ENCODE measurements around the gene INO80D. TPM values are rescaled to one million over a fixed set of nuclear protein-coding genes. Genes with fewer than 3 reads are reported as not detected.

INO80D gene
- total RNA-seq, 1 donor from 2014 or later, result 25.2 TPM

- H3K9me3 Mint-ChIP-seq (ENCODE audit: low read depth), result no peaks in the 10 kb centered on the region
- DNase-seq (ENCODE audit: low spot score, unreplicated experiment), result no peak
- H3K4me3 Mint-ChIP-seq (ENCODE audit: low read depth), result no peak overlapping the region
- no peaks in the 10 kb centered on the region for H3K27me3 Mint-ChIP-seq
- peaks cover 30% of the 10 kb centered on the region for H3K36me3 Mint-ChIP-seq (ENCODE audit: insufficient read depth)
- H3K27ac Mint-ChIP-seq, result no peak overlapping the region
- H3K4me1 Mint-ChIP-seq (ENCODE audit: low read depth), result no peaks in the 10 kb centered on the region
- TF ChIP-seq CTCF (IDR thresholded peaks at IDR 0.05; ENCODE audit: unreplicated experiment), result no peak
Observed at GRCh38 chr2:206002440-206002839, 83.5 kb downstream of the INO80D start.

GRCh38 chr2:206001912-206002311 lies 84.1 kb downstream of the INO80D start:
- no peak for DNase-seq (ENCODE audit: low spot score, unreplicated experiment)
- Mint-ChIP-seq H3K9me3 (ENCODE audit: low read depth) (no peaks in the 10 kb centered on the region), H3K4me3 (ENCODE audit: low read depth) (no peak overlapping the region), H3K4me1 (ENCODE audit: low read depth) (no peaks in the 10 kb centered on the region), H3K27me3 (no peaks in the 10 kb centered on the region), H3K27ac (no peak overlapping the region), H3K36me3 (ENCODE audit: insufficient read depth) (peaks cover 26% of the 10 kb centered on the region)
- no peak for TF ChIP-seq CTCF (IDR thresholded peaks at IDR 0.05; ENCODE audit: unreplicated experiment)

GRCh38 chr2:206000776-206001175 lies 85.2 kb downstream of the INO80D start:
- Mint-ChIP-seq H3K27me3 (no peaks in the 10 kb centered on the region), H3K36me3 (ENCODE audit: insufficient read depth) (peaks cover 25% of the 10 kb centered on the region), H3K9me3 (ENCODE audit: low read depth) (no peaks in the 10 kb centered on the region), H3K27ac (no peak overlapping the region), H3K4me3 (ENCODE audit: low read depth) (no peak overlapping the region), H3K4me1 (ENCODE audit: low read depth) (no peaks in the 10 kb centered on the region)
- DNase-seq (ENCODE audit: low spot score, unreplicated experiment), result no peak
- TF ChIP-seq CTCF (IDR thresholded peaks at IDR 0.05; ENCODE audit: unreplicated experiment), result no peak

GRCh38 chr2:205998583-205998982 lies 87.4 kb downstream of the INO80D start:
- peak overlapping the region; percentile 17 for H3K27ac Mint-ChIP-seq
- no peaks in the 10 kb centered on the region for H3K9me3 Mint-ChIP-seq (ENCODE audit: low read depth)
- peaks cover 14% of the 10 kb centered on the region for H3K36me3 Mint-ChIP-seq (ENCODE audit: insufficient read depth)
- no peak for DNase-seq (ENCODE audit: low spot score, unreplicated experiment)
- H3K27me3 Mint-ChIP-seq, result no peaks in the 10 kb centered on the region
- no peak for TF ChIP-seq CTCF (IDR thresholded peaks at IDR 0.05; ENCODE audit: unreplicated experiment)
- H3K4me3 Mint-ChIP-seq (ENCODE audit: low read depth), result no peak overlapping the region
- peaks cover 2% of the 10 kb centered on the region for H3K4me1 Mint-ChIP-seq (ENCODE audit: low read depth)

GRCh38 chr2:205996161-205996560 lies 89.8 kb downstream of the INO80D start:
- no peaks in the 10 kb centered on the region for H3K9me3 Mint-ChIP-seq (ENCODE audit: low read depth)
- H3K27me3 Mint-ChIP-seq, result no peaks in the 10 kb centered on the region
- H3K4me3 Mint-ChIP-seq (ENCODE audit: low read depth), result no peak overlapping the region
- peaks cover 2% of the 10 kb centered on the region for H3K4me1 Mint-ChIP-seq (ENCODE audit: low read depth)
- TF ChIP-seq CTCF (IDR thresholded peaks at IDR 0.05; ENCODE audit: unreplicated experiment), result no peak
- H3K36me3 Mint-ChIP-seq (ENCODE audit: insufficient read depth), result peaks cover 13% of the 10 kb centered on the region
- no peak for DNase-seq (ENCODE audit: low spot score, unreplicated experiment)
- no peak overlapping the region for H3K27ac Mint-ChIP-seq

Data from progenitor cell of endocrine pancreas (in vitro differentiated cells).